ENCODE results near the gene RGN.
"Not testable (repeated sequence)": the region's sequence is repeated elsewhere in the genome, so short reads cannot be mapped to it uniquely, and the experiment has no call there.

Gene RGN

DNA sequence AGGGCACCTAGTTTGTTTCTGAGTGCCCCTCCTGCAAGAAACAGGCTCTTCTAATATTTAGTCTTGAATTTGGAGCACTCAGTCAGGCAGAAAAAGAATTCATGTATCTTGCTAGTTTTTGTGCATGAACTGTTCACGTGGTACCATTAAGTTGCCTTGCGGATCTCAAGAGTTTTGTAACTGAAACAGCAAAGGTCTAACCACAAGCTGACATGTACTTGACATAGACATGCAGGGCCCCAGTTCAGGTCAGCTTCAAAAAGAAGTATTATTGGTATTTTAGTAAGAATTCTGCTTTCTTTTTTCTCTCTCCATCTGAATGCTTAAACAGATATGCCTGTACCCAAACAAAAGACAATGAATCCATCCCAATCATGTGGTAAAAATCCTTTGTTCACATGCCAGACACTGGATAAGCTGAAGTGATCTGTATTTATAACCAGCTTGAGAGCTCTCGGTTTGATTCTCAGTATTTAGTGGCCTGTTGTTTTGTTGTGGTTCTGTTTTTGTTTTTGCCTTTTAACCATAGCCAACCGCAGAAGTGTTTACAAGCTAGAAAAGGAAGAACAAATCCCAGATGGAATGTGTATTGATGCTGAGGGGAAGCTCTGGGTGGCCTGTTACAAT lies 13.0 kb downstream of the RGN start:
- Histone ChIP-seq H3K27me3 (ENCODE audit: control insufficient read depth, insufficient read depth, low read length) (no peaks in the 10 kb centered on the region), H3K27ac (ENCODE audit: low read length) (no peak overlapping the region), H3K4me3 (ENCODE audit: low read length) (no peak overlapping the region), H3K36me3 (ENCODE audit: control insufficient read depth, low read depth, low read length) (no peaks in the 10 kb centered on the region), H3K9ac (ENCODE audit: low read length) (no peak overlapping the region), H3K4me1 (ENCODE audit: control insufficient read depth, low read depth, low read length) (peaks cover 7% of the 10 kb centered on the region), H3K9me3 (ENCODE audit: control insufficient read depth, low read depth, low read length) (peaks cover 13% of the 10 kb centered on the region)

GRCh38 chrX:47093248-47093647 lies 15.0 kb downstream of the RGN start:
- H3K27me3 ChIP-seq (ENCODE audit: control insufficient read depth, insufficient read depth, low read length), result no peaks in the 10 kb centered on the region
- no peak overlapping the region for H3K9ac ChIP-seq (ENCODE audit: low read length)
- no peak overlapping the region for H3K4me3 ChIP-seq (ENCODE audit: low read length)
- H3K27ac ChIP-seq (ENCODE audit: low read length), result no peak overlapping the region
- peaks cover 10% of the 10 kb centered on the region for H3K9me3 ChIP-seq (ENCODE audit: control insufficient read depth, low read depth, low read length)
- H3K36me3 ChIP-seq (ENCODE audit: control insufficient read depth, low read depth, low read length), result no peaks in the 10 kb centered on the region
- H3K4me1 ChIP-seq (ENCODE audit: control insufficient read depth, low read depth, low read length), result peaks cover 12% of the 10 kb centered on the region

DNA sequence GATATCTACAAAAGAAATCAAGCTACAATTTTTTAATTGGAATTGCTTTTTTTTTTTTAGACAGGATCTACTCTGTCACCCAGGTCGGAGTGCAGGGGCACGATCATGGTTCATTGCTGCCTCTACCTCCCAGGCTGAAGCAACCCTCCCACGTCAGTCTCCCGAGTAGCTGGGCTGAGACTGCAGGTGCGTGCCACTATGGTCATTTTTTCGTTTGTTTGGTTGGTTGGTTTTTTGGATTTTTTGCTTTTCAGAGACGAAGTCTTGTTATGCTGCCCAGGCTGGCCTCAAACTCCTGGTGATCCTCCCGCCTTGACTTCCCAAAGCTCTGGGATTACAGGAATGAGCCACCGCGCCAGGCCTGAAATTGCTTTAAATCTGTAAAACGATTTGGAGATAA lies 15.6 kb downstream of the RGN start:
- Histone ChIP-seq H3K27ac (ENCODE audit: low read length) (no peak overlapping the region), H3K27me3 (ENCODE audit: control insufficient read depth, insufficient read depth, low read length) (no peaks in the 10 kb centered on the region)

DNA sequence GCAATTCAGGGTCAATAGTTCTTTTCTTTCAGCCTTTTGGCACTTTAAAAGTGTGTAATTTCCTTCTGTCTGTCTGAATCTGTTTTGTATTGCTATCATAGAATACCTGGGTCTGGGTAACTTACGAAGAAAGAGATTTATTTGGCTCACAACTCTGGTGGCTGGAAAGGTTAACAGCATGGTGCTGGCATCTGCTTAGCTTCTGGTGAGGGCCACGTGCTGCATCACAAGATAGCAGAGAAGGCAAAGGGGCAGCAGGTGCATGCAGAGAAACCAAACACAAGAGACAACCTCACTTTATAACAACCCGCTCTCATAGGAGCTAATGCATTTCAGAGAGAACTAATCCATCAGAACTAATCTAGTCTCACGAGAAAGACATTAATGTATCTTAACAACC lies 18.8 kb downstream of the RGN start:
- Histone ChIP-seq H3K9ac (ENCODE audit: low read length) (no peak overlapping the region), H3K36me3 (ENCODE audit: control insufficient read depth, low read depth, low read length) (no peaks in the 10 kb centered on the region), H3K27me3 (ENCODE audit: control insufficient read depth, insufficient read depth, low read length) (no peaks in the 10 kb centered on the region), H3K4me1 (ENCODE audit: control insufficient read depth, low read depth, low read length) (peaks cover 5% of the 10 kb centered on the region), H3K27ac (ENCODE audit: low read length) (no peak overlapping the region), H3K4me3 (ENCODE audit: low read length) (no peak overlapping the region), H3K9me3 (ENCODE audit: control insufficient read depth, low read depth, low read length) (peaks cover 6% of the 10 kb centered on the region)

More for the DNA sequence above, 15.6 kb downstream of the RGN start:
- H3K4me3 ChIP-seq (ENCODE audit: low read length), result no peak overlapping the region
- peaks cover 10% of the 10 kb centered on the region for H3K9me3 ChIP-seq (ENCODE audit: control insufficient read depth, low read depth, low read length)
- peaks cover 12% of the 10 kb centered on the region for H3K4me1 ChIP-seq (ENCODE audit: control insufficient read depth, low read depth, low read length)
- H3K9ac ChIP-seq (ENCODE audit: low read length), result no peak overlapping the region
- no peaks in the 10 kb centered on the region for H3K36me3 ChIP-seq (ENCODE audit: control insufficient read depth, low read depth, low read length)

- no peak overlapping the region for H3K4me3 ChIP-seq (ENCODE audit: low read length)
- H3K9me3 ChIP-seq (ENCODE audit: control insufficient read depth, low read depth, low read length), result peaks cover 6% of the 10 kb centered on the region
- peaks cover 5% of the 10 kb centered on the region for H3K4me1 ChIP-seq (ENCODE audit: control insufficient read depth, low read depth, low read length)
- no peak overlapping the region for H3K9ac ChIP-seq (ENCODE audit: low read length)
- no peak overlapping the region for H3K27ac ChIP-seq (ENCODE audit: low read length)
- H3K36me3 ChIP-seq (ENCODE audit: control insufficient read depth, low read depth, low read length), result no peaks in the 10 kb centered on the region
- no peaks in the 10 kb centered on the region for H3K27me3 ChIP-seq (ENCODE audit: control insufficient read depth, insufficient read depth, low read length)
These were observed 20.3 kb downstream of the RGN start for GRCh38 chrX:47098338-47099094.

DNA sequence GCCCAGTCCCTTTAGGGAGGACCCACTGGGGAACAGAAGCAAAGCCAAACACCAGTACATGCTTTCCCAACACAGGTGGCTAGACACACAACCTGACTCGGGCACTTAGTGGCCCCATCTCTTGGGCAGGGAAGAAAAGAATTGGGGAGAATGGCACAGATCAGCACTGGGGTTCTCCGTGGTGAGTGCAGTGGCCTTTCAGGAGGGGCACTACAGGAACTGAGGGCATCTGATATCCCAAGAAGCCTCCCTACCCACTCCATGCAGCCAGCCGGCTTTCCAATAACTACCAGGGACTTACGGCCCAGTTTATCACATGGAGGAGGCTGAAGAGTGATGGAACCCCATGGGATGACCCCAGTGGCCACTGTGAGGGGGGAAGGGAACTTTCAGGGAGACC lies 23.0 kb downstream of the RGN start:
- Histone ChIP-seq H3K9me3 (ENCODE audit: control insufficient read depth, low read depth, low read length) (peaks cover 8% of the 10 kb centered on the region), H3K4me3 (ENCODE audit: low read length) (no peak overlapping the region), H3K27ac (ENCODE audit: low read length) (no peak overlapping the region), H3K4me1 (ENCODE audit: control insufficient read depth, low read depth, low read length) (peaks cover 5% of the 10 kb centered on the region), H3K27me3 (ENCODE audit: control insufficient read depth, insufficient read depth, low read length) (no peaks in the 10 kb centered on the region), H3K9ac (ENCODE audit: low read length) (no peak overlapping the region), H3K36me3 (ENCODE audit: control insufficient read depth, low read depth, low read length) (no peaks in the 10 kb centered on the region)

DNA sequence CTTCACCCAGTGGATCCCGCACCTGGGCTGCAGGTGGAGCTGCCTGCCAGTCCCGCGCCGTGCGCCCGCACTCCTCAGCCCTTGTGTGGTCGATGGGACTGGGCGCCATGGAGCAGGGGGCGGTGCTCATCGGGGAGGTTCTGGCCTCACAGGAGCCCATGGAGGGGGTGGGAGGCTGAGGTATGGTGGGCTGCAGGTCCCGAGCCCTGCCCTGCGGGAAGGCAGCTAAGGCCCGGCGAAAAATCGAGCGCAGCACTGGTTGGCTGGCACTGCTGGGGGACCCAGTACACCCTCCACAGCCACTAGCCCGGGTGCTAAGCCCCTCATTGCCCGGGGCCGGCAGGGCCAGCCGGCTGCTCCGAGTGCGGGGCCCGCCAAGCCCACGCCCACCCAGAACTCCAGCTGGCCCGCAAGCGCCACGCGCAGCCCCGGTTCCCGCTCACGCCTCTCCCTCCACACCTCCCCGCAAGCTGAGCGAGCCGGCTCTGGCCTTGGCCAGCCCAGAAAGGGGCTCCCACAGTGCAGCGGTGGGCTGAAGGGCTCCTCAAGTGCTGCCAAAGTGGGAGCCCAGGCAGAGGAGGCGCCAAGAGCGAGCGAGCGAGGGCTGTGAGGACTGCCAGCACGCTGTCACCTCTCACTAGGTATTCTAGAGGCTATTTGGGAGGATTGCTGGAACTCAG lies 32.8 kb downstream of the RGN start:
- H3K9ac ChIP-seq (ENCODE audit: low read length); H3K4me3 ChIP-seq (ENCODE audit: low read length); H3K9me3 ChIP-seq (ENCODE audit: control insufficient read depth, low read depth, low read length); H3K4me1 ChIP-seq (ENCODE audit: control insufficient read depth, low read depth, low read length); H3K27me3 ChIP-seq (ENCODE audit: control insufficient read depth, insufficient read depth, low read length); H3K27ac ChIP-seq (ENCODE audit: low read length); H3K36me3 ChIP-seq (ENCODE audit: control insufficient read depth, low read depth, low read length): not testable (repeated sequence)

DNA sequence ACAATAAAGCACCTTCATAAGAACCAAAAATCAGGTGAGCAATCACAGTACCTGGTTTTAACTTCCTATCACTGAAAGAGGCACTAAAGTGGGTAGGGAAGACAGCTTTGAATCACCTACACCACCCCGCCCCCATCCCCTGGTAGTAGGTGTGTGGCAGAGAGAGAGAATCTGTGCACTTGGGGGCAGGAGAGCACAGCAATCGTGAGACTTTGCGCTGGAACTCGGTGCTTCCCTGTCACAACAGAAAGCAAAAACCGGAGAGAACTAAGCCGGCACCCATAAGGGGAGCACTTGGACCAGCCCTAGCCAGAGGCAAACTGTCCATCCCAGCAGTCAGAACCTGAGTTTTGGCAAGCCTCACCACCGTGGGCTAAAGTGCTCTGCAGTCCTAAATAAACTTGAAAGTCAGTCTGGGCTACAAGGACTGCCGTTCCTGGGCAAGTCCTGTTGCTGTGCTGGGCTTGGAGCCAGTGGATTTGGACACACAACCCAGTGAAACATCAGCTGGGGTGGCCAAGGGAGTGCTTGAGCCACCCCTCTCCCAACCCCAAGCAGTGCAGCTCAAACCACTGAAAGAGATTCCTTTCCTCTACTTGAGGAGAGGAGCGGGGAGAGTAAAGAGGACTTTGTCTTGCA lies 34.2 kb downstream of the RGN start:
- Histone ChIP-seq H3K4me1 (ENCODE audit: control insufficient read depth, low read depth, low read length) (no peaks in the 10 kb centered on the region), H3K4me3 (ENCODE audit: low read length) (no peak overlapping the region), H3K27ac (ENCODE audit: low read length) (no peak overlapping the region), H3K36me3 (ENCODE audit: control insufficient read depth, low read depth, low read length) (no peaks in the 10 kb centered on the region), H3K27me3 (ENCODE audit: control insufficient read depth, insufficient read depth, low read length) (no peaks in the 10 kb centered on the region), H3K9ac (ENCODE audit: low read length) (no peak overlapping the region), H3K9me3 (ENCODE audit: control insufficient read depth, low read depth, low read length) (peaks cover 5% of the 10 kb centered on the region)

GRCh38 chrX:47116551-47117110 lies 38.4 kb downstream of the RGN start:
- not testable (repeated sequence) for H3K36me3 ChIP-seq (ENCODE audit: control insufficient read depth, low read depth, low read length); H3K9me3 ChIP-seq (ENCODE audit: control insufficient read depth, low read depth, low read length); H3K4me3 ChIP-seq (ENCODE audit: low read length); H3K4me1 ChIP-seq (ENCODE audit: control insufficient read depth, low read depth, low read length); H3K27ac ChIP-seq (ENCODE audit: low read length); H3K9ac ChIP-seq (ENCODE audit: low read length); H3K27me3 ChIP-seq (ENCODE audit: control insufficient read depth, insufficient read depth, low read length)

- H3K9me3 ChIP-seq (ENCODE audit: control insufficient read depth, low read depth, low read length); H3K9ac ChIP-seq (ENCODE audit: low read length); H3K27ac ChIP-seq (ENCODE audit: low read length); H3K27me3 ChIP-seq (ENCODE audit: control insufficient read depth, insufficient read depth, low read length); H3K4me3 ChIP-seq (ENCODE audit: low read length); H3K4me1 ChIP-seq (ENCODE audit: control insufficient read depth, low read depth, low read length); H3K36me3 ChIP-seq (ENCODE audit: control insufficient read depth, low read depth, low read length): not testable (repeated sequence)
These were observed 46.2 kb downstream of the RGN start for GRCh38 chrX:47124466-47124865.

- Histone ChIP-seq H3K27ac (ENCODE audit: low read length) (no peak overlapping the region), H3K9me3 (ENCODE audit: control insufficient read depth, low read depth, low read length) (peaks cover 5% of the 10 kb centered on the region), H3K9ac (ENCODE audit: low read length) (no peak overlapping the region), H3K4me3 (ENCODE audit: low read length) (peak overlapping the region; percentile 85), H3K4me1 (ENCODE audit: control insufficient read depth, low read depth, low read length) (no peaks in the 10 kb centered on the region), H3K27me3 (ENCODE audit: control insufficient read depth, insufficient read depth, low read length) (no peaks in the 10 kb centered on the region), H3K36me3 (ENCODE audit: control insufficient read depth, low read depth, low read length) (no peaks in the 10 kb centered on the region)
These were observed 51.1 kb downstream of the RGN start for GRCh38 chrX:47129157-47129898.

All from iPS-18a (cell line).